Fibroblast of skin of abdomen (primary cell): ENCODE data around the gene PLEKHM3.

Source experiments
- DNase-seq: peaks from one replicate; pipeline ENCODE4 v3.0.0-alpha.2; 2013

The PLEKHM3 gene

GRCh38 chr2:207783514-207783913 is 241.8 kb downstream of the PLEKHM3 start:
- DNase-seq, result no peak

- no peak for DNase-seq
Observed at GRCh38 chr2:207782238-207783030, 242.9 kb downstream of the PLEKHM3 start.

GRCh38 chr2:207779523-207779922 is 245.8 kb downstream of the PLEKHM3 start:
- no peak for DNase-seq

- no peak for DNase-seq
Observed at GRCh38 chr2:207778298-207778882, 246.9 kb downstream of the PLEKHM3 start.

- DNase-seq, result no peak
Observed at GRCh38 chr2:207777124-207777523, 248.2 kb downstream of the PLEKHM3 start.

GRCh38 chr2:207775473-207775872 is 249.9 kb downstream of the PLEKHM3 start:
- DNase-seq, result no peak

- no peak for DNase-seq
Observed at GRCh38 chr2:207772844-207773205, 252.5 kb downstream of the PLEKHM3 start.

- DNase-seq, result peak; percentile 18
Observed at GRCh38 chr2:207772081-207772843, 253.1 kb downstream of the PLEKHM3 start.

GRCh38 chr2:207771421-207771820 is 253.9 kb downstream of the PLEKHM3 start:
- no peak for DNase-seq
